Glomerular endothelial cell (primary cell): ENCODE results near the gene CALN1. TPM values are rescaled to one million over a fixed set of nuclear protein-coding genes. Genes with fewer than 3 reads are reported as not detected.

Experiments used
- DNase-seq: peaks from one replicate; pipeline ENCODE4 v3.0.0-alpha.2; 2011; ENCODE audit warnings: low read depth, low spot score; ENCODE audit errors: extremely low read depth
- total RNA-seq: library from RNA; depleted of rRNA; stranded (reverse); fragments of >200 nt; gene quantifications from 2 replicates; pipeline ENCODE4 v1.2.3, GENCODE V29; 2015

CALN1 gene
- total RNA-seq, 1 donor from 2014 or later: not detected

DNA sequence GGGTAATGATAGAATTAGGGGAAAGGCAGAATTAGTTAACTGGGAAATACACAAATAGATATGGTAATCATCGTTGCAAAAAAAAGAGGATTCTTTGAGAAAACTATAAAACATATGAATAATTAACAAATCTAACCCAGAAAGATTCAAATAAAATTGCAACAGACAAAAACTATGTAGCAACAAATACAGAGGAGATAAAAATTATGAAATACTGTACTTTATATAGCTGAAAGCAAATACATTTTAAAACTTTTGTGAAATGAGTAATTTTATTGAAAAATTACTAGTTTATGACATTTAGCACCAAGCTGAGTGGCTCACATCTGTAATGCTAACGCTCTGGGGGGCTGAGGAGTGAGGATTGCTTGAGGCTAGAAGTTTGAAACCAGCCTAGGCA lies 356.7 kb downstream of the CALN1 start:
- DNase-seq: no peak

DNA sequence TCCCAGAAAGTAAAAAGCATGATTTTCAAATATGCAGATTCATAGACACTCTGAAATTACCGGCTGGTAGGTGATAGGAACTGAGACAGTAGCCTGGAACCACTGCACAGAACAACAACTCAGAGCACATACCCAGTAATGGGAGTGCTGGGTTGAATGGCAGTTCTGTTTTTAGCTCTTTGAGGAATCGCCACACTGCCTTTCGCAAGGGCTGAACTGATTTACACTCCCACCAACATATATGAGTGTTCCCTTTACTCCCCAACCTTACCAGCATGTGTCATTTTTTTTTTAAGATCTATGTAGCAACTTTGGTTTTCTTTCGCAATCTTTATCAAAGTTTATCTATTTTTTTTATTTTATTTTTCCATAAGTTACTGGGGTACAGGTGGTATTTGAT lies 358.8 kb downstream of the CALN1 start:
- no peak for DNase-seq

DNA sequence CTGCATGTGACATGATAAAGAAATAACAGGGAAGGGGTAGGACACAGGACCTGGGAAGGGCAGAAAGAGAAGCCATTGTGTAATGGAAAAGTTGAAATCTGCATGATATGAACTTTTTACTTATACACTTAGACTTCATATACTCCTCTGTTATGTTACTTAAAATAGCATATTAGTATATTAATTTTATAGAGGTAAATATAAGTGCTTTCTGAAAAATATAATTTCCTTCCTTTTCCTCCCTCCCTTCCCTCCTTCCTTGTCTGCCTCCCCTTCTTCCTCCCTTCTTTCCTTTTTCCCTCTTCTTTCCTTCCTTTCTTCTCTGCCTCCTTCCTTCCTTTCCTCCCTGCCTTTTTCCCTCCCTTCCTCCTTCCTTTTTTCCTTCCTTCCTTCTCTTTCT lies 363.7 kb downstream of the CALN1 start:
- DNase-seq: no peak

DNA sequence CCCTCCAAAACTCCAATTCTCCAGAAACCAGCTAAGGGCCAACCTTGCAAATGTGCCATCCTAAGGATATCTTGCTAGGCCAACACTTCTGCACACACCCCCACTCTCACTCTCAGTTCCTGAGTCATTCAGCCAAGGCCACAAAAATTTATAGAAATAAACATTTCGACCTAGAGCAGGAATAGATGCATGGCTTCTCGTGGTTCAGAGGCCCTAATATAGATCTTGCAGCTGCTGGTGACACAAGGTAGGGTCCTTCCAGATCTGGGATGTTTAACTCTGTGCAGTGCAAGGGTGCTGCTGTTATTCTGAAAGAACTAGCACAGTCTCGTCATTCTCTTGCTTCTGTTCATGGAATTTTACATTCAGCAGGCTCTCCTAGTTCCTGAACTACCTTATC lies 369.3 kb downstream of the CALN1 start:
- DNase-seq: no peak

- no peak for DNase-seq
These were observed 371.5 kb downstream of the CALN1 start for GRCh38 chr7:72040641-72041040.

DNA sequence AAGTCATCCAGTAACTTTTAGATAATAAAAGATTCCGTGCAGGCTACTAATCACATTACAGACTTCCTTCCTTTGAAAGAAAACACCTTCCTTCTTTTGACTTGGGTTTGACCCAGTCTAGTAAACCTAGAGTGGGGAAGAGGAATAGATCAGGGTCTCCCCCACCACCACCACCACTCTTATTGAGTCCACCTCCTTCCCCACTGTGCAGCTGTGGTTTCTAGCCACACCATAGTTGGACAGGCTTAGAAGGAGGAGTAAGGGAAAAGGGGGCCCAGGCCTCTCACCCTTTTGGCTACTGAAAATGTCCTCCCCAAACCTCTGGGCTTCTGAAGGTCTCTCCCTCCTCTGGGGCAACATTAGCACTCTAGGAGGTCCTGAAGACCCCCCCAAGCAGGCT lies 372.7 kb downstream of the CALN1 start:
- DNase-seq: no peak

DNA sequence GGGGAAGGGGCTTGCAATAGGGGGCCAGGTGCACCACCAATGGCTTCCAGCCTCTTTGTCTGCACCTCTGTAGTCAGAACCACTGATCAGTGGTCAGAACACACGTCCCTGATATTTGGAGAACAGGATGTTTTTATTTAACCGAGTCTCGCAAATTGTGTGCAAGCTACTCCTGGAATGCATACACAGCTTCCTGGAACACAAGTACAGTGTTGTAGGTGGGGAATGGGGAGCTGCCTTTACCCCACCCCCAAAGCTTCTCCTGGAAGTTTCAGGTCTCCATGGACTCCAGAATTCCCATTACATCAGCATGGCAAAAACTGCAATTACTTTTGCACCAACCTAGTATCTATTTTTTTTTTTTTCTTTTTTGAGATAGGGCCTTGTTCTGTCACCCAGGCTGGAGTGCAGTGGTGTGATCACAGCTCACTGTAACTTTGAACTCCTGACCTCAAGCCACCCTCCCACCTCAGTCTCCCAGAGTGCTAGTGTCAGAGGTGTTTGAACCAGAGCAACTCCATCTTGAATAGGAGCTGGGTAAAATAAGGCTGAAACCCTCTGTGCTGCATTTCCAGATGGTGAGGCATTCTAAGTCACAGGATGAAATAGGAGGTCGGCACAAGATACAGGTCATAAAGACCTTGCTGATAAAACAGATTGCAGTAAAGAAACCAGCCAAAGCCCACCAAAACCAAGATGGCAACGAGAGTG lies 374.0 kb downstream of the CALN1 start:
- DNase-seq: no peak

GRCh38 chr7:72037516-72037915 lies 374.6 kb downstream of the CALN1 start:
- no peak for DNase-seq

- no peak for DNase-seq
These were observed 376.9 kb downstream of the CALN1 start for GRCh38 chr7:72035266-72035665.

- DNase-seq: no peak
These were observed 379.2 kb downstream of the CALN1 start for GRCh38 chr7:72032934-72033333.

DNA sequence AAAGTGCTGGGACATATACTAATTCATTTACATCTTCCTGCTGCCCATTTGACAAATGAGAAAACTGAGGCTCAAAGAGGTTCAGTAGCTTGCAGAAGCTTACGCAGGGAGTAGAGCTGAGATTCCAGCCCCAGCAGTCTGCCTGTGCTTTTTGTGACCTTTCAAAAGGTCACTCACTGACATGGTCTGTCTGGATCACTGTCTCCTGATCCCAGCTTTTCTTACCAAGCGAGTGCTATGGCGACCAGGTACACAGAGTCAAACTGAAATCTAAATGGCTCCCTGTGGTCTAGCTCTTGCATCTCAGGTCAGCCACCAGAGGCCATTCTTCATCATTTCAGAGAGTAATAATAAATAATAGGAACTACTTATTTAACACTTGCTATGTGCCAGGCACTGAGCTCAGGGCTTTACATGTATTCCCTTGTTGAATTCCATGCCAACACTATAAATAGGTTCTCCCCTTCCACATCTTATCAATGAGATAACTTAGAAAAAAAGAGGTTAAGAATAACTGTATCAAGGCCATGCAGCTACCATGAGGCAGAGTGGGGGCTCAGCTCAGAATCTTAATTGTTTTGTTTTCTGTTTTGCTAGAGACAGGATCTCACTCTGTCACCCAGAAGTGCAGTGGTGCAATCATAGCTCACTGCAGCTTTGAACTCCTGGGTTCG lies 381.0 kb downstream of the CALN1 start:
- no peak for DNase-seq

GRCh38 chr7:72028267-72028666 lies 383.9 kb downstream of the CALN1 start:
- DNase-seq: no peak

DNA sequence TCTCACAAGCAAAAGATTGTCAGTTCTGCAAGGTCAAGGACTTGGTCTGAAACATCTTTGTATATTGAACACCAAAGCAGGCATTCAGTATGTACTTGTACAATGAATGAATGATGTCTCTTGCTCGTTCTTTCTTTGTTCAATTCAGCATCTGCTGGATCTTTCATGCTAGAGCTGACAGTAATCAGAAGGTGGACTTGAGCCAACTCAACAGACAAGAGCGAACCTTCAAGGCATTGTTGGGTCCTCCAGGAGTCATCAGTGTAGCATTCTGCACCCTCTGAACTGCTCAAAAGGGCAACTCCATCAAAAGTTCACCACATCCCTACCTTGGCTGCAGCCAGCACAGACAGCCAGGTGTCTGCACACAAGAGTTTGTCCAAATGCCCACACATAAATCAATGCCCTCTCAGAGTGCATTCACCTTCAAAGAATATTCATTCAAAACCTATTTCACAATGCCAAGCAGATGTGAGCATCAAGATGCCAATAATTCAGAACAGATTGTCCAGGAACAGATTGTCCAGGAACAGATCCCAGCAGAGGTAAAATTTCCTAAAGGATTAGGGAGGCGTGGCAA lies 386.7 kb downstream of the CALN1 start:
- no peak for DNase-seq

DNA sequence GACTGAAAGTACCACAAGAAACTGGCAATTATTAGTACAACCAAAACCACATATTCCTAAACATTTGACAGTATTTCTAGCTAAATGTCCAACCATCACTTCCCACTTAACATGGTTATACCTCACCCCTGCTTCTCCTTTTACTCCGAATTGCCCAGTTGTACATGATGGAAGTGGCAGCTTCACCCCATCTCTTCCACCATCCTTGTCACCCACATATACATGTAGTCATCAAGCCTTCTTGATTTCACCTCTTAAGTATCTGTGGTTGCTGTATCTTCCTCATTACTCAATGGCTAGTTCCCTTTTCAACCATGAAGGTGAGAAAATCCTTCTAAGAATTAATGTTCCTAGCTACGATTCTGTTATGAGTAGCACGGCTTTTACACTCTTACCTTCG lies 388.2 kb downstream of the CALN1 start:
- no peak for DNase-seq

GRCh38 chr7:72021716-72022115 lies 390.4 kb downstream of the CALN1 start:
- no peak for DNase-seq

DNA sequence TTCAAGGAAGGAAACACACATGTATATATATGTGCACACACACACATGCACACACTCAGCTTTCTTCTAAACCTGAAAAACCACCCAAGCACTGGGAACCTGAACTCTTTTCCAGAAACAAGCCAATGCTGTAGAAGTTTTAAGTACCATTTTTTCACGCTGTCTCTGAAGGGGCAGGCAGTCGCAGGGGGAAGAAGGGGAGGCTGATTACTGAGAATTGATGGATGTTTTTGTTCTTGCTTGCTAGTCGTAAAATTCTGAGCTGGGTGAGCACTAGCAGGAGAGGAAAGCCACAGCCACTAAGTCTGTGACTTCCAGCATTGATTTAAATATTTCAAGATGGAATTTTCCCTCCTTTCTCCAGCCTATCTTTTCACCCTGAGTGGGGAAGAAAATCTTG lies 391.8 kb downstream of the CALN1 start:
- DNase-seq: no peak

DNA sequence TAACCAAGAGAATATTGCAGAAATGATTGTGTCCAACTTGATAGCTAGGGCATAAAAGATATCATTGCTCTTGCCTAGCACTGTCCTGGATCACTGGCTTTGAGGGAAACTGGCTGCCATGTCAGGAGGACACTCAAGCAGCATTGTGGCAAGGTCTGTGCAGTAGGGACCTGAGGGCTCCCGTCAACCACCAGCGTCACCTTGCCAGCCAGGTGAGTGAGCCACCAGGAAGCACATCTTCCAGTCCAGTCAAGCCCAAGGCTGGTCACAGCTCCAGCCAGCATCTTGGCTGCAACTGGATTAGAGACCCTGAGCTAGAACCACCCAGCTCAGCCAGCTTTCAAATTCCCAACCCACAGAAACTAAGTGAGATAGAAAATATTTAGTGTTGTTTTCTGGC lies 392.7 kb downstream of the CALN1 start:
- DNase-seq: no peak

GRCh38 chr7:72017756-72018155 lies 394.4 kb downstream of the CALN1 start:
- DNase-seq: no peak

GRCh38 chr7:72016574-72016973 lies 395.6 kb downstream of the CALN1 start:
- DNase-seq: no peak

GRCh38 chr7:72015136-72015535 lies 397.0 kb downstream of the CALN1 start:
- DNase-seq: no peak

GRCh38 chr7:72007018-72007417 lies 405.1 kb downstream of the CALN1 start:
- DNase-seq: no peak

GRCh38 chr7:72003236-72003635 lies 408.9 kb downstream of the CALN1 start:
- no peak for DNase-seq
